Activated naive CD8-positive, alpha-beta T cell treated with anti-CD3 and anti-CD28 coated beads for 36 hours (primary cell): ENCODE results near the gene EFEMP1. TPM values are rescaled to one million over a fixed set of nuclear protein-coding genes. Genes with fewer than 3 reads are reported as not detected.

ENCODE experiments used
- DNase-seq: peaks from one replicate; pipeline ENCODE4 v3.0.0; 2021
- H3K27ac Mint-ChIP-seq: one replicate; pipeline ENCODE4 v1.8.0; 2022; ENCODE audit warnings: mild to moderate bottlenecking, moderate library complexity, mixed read lengths
- H3K27me3 Mint-ChIP-seq: one replicate; pipeline ENCODE4 v1.8.0; 2022; ENCODE audit warnings: mild to moderate bottlenecking, mixed read lengths
- H3K36me3 Mint-ChIP-seq: one replicate; pipeline ENCODE4 v1.8.0; 2021; ENCODE audit warnings: mild to moderate bottlenecking, mixed read lengths
- H3K4me1 Mint-ChIP-seq: one replicate; pipeline ENCODE4 v1.8.0; 2021; ENCODE audit warnings: mixed read lengths
- H3K4me3 Mint-ChIP-seq: one replicate; pipeline ENCODE4 v1.8.0; 2022; ENCODE audit warnings: mild to moderate bottlenecking, moderate library complexity, mixed read lengths
- H3K9me3 Mint-ChIP-seq: one replicate; pipeline ENCODE4 v1.8.0; 2022; ENCODE audit warnings: mixed read lengths
- total RNA-seq, 2 experiments: library from RNA; stranded (reverse); gene quantifications; one replicate each; pipeline ENCODE4 v1.2.3, GENCODE V29; 2021

The EFEMP1 gene
- total RNA-seq, 2 experiments from 2014 or later: not detected

DNA sequence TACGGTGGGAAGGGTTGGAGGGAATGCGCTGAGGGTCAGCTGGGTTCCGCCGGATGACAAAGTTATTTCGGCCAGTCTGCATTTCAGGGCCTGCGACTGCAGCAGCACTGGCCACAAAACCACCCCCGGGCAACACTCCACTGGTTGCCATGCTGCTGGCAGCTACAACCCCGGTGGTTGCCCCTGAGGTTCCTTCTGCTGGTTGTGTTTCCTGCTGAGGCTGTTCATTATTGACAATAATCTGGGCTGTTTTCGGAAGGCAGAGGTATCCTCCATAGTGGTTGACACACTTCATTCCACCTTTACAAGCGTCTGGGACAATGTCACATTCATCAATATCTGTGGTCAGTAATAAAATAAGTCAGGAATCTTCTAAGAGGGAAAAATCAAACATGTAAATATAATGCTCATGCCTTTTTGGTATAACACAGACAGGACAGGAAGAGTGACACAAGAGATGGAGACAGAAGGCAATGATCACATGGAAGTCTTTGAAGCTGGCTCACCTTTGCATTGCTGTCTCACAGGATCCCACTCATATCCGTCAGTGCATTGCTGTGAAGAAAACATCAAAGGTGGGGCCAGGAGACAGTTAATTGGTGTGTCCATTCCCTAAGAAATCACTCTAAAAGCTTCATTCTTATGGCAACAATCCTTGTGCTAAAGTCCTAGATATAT lies 5.7 kb downstream of the EFEMP1 start:
- Mint-ChIP-seq H3K4me1 (no peaks in the 10 kb centered on the region), H3K27me3 (peaks cover 20% of the 10 kb centered on the region), H3K4me3 (no peak overlapping the region), H3K36me3 (no peaks in the 10 kb centered on the region), H3K9me3 (no peaks in the 10 kb centered on the region), H3K27ac (no peak overlapping the region)
- DNase-seq: no peak

- Mint-ChIP-seq H3K36me3 (no peaks in the 10 kb centered on the region), H3K4me1 (no peaks in the 10 kb centered on the region), H3K27ac (no peak overlapping the region), H3K27me3 (peaks cover 13% of the 10 kb centered on the region), H3K9me3 (no peaks in the 10 kb centered on the region), H3K4me3 (no peak overlapping the region)
- no peak for DNase-seq
Observed at GRCh38 chr2:55917117-55917516, 6.5 kb downstream of the EFEMP1 start.

GRCh38 chr2:55916473-55917049 lies 7.0 kb downstream of the EFEMP1 start:
- H3K27ac Mint-ChIP-seq: no peak overlapping the region
- H3K9me3 Mint-ChIP-seq: no peaks in the 10 kb centered on the region
- DNase-seq: no peak
- no peaks in the 10 kb centered on the region for H3K36me3 Mint-ChIP-seq
- no peaks in the 10 kb centered on the region for H3K4me1 Mint-ChIP-seq
- no peak overlapping the region for H3K4me3 Mint-ChIP-seq
- peaks cover 9% of the 10 kb centered on the region for H3K27me3 Mint-ChIP-seq

DNA sequence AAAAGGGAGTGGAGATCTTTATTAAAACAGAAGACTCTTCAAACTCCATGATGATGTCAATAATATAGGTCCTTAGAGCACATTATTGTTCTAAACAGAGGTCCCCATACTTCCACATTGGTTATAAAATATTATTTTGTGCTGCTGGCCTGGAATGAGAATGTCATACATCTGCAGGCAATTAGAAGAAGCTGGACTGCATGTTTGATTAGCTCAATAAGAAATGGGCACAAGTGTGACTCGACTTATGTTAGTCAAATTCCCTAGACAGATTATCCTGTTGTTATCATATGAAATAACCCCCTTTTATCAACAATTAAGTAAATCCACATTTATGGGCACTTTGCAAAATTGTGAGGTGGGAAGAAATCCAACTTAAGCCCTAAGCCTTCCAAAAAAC lies 8.8 kb downstream of the EFEMP1 start:
- no peak overlapping the region for H3K27ac Mint-ChIP-seq
- no peaks in the 10 kb centered on the region for H3K27me3 Mint-ChIP-seq
- no peak overlapping the region for H3K4me3 Mint-ChIP-seq
- H3K9me3 Mint-ChIP-seq: no peaks in the 10 kb centered on the region
- no peak for DNase-seq
- H3K4me1 Mint-ChIP-seq: no peaks in the 10 kb centered on the region
- no peaks in the 10 kb centered on the region for H3K36me3 Mint-ChIP-seq

DNA sequence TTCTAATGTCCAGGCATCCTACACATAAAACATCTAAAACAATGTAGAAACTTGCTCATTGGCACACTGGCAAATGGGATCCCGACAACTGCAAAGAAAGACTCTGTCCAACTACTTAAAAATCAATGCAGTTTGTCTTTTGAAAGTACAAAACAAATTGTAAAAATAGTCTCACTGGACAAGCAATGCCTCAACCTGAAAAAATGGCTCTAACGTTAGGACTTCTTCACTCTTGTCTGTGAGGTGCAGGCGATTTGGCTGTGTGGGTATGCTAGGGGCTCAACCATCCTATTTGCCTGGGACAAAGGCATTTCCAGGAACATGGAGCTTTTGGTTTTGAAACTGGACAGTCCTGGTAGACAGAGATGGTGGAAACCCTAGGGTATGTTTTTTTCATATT lies 10.7 kb downstream of the EFEMP1 start:
- Mint-ChIP-seq H3K27me3 (no peaks in the 10 kb centered on the region), H3K27ac (no peak overlapping the region), H3K9me3 (no peaks in the 10 kb centered on the region), H3K4me3 (no peak overlapping the region), H3K36me3 (no peaks in the 10 kb centered on the region), H3K4me1 (no peaks in the 10 kb centered on the region)
- DNase-seq: no peak

- Mint-ChIP-seq H3K4me1 (no peaks in the 10 kb centered on the region), H3K27ac (no peak overlapping the region), H3K4me3 (no peak overlapping the region), H3K9me3 (no peaks in the 10 kb centered on the region), H3K27me3 (peaks cover 3% of the 10 kb centered on the region), H3K36me3 (no peaks in the 10 kb centered on the region)
- DNase-seq: no peak
Observed at GRCh38 chr2:55910077-55910476, 13.5 kb downstream of the EFEMP1 start.

DNA sequence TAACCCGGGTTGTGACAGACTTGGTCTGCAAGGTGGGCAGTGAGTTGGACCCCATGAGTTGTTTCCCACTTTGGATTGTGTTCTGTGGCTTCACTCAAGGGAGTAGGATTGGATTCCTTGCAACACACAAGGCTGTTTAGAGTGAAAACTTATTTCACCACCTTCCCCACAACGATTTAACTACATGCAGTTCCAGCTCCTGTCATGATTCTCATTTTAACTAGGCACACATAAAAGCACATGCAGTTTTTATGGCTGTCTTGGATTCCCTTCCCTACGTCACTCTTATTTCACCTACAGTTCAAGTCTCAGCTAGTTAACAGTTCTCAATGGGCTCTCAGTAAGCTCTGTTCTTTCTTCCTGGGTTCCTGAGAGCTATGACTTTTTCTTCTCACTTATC lies 15.9 kb downstream of the EFEMP1 start:
- Mint-ChIP-seq H3K27ac (no peak overlapping the region), H3K27me3 (peaks cover 3% of the 10 kb centered on the region), H3K4me1 (no peaks in the 10 kb centered on the region), H3K9me3 (no peaks in the 10 kb centered on the region), H3K4me3 (no peak overlapping the region), H3K36me3 (no peaks in the 10 kb centered on the region)
- DNase-seq: no peak

- Mint-ChIP-seq H3K4me1 (no peaks in the 10 kb centered on the region), H3K27me3 (peaks cover 3% of the 10 kb centered on the region), H3K4me3 (no peak overlapping the region), H3K36me3 (no peaks in the 10 kb centered on the region), H3K27ac (no peak overlapping the region), H3K9me3 (no peaks in the 10 kb centered on the region)
- no peak for DNase-seq
Observed at GRCh38 chr2:55906993-55907392, 16.6 kb downstream of the EFEMP1 start.

GRCh38 chr2:55903727-55904126 lies 19.9 kb downstream of the EFEMP1 start:
- no peak for DNase-seq
- Mint-ChIP-seq H3K36me3 (no peaks in the 10 kb centered on the region), H3K4me1 (no peaks in the 10 kb centered on the region), H3K9me3 (no peaks in the 10 kb centered on the region), H3K4me3 (no peak overlapping the region), H3K27ac (no peak overlapping the region), H3K27me3 (peaks cover 3% of the 10 kb centered on the region)

GRCh38 chr2:55902971-55903370 lies 20.6 kb downstream of the EFEMP1 start:
- no peak overlapping the region for H3K4me3 Mint-ChIP-seq
- no peak overlapping the region for H3K27ac Mint-ChIP-seq
- no peaks in the 10 kb centered on the region for H3K9me3 Mint-ChIP-seq
- H3K4me1 Mint-ChIP-seq: no peaks in the 10 kb centered on the region
- peaks cover 3% of the 10 kb centered on the region for H3K27me3 Mint-ChIP-seq
- no peaks in the 10 kb centered on the region for H3K36me3 Mint-ChIP-seq
- no peak for DNase-seq

GRCh38 chr2:55902429-55902828 lies 21.2 kb downstream of the EFEMP1 start:
- Mint-ChIP-seq H3K9me3 (no peaks in the 10 kb centered on the region), H3K36me3 (no peaks in the 10 kb centered on the region), H3K27me3 (peaks cover 3% of the 10 kb centered on the region), H3K4me1 (no peaks in the 10 kb centered on the region), H3K4me3 (no peak overlapping the region), H3K27ac (no peak overlapping the region)
- no peak for DNase-seq

DNA sequence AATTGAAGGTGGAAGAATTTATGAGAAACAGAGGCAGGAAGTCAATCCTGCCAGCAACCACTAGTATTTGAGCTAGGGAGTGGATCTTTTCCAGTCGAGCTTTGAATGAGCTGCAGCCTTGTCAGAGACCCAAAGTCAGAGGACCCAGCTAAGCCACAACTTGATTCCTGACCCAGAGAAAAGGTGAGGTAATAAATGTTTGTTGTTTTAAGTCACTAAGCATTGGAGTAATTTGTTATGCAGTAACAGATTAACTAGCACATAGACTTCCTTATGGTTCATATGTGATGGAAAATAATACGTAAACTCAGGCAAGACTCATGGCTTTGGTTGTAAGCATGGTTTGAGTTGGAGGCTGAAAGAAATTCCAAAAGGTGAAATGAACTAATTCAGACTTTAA lies 21.6 kb downstream of the EFEMP1 start:
- no peak for DNase-seq
- Mint-ChIP-seq H3K27me3 (peaks cover 2% of the 10 kb centered on the region), H3K9me3 (no peaks in the 10 kb centered on the region), H3K36me3 (no peaks in the 10 kb centered on the region), H3K4me1 (no peaks in the 10 kb centered on the region), H3K27ac (no peak overlapping the region), H3K4me3 (no peak overlapping the region)

DNA sequence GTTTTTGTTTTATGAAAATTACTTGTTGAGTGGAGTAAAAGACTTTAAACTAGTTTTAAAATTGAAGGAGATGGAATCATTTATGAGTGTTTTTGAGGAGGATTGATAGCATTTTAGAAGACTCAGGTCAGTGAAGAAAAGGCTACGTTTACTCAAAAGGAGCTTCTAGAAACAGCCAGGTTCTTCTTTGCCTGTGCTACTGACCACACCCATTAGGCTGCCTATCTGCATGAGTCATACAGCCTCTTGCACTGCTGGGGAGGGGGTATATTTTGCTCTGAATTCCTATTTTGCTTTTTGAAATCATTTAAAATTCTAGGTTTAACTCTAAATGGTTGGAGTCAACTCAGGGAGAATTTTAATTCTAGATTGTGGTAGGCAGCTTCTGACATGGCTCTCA lies 22.3 kb downstream of the EFEMP1 start:
- Mint-ChIP-seq H3K27ac (no peak overlapping the region), H3K27me3 (no peaks in the 10 kb centered on the region), H3K4me3 (no peak overlapping the region), H3K4me1 (no peaks in the 10 kb centered on the region), H3K9me3 (no peaks in the 10 kb centered on the region), H3K36me3 (no peaks in the 10 kb centered on the region)
- DNase-seq: no peak

DNA sequence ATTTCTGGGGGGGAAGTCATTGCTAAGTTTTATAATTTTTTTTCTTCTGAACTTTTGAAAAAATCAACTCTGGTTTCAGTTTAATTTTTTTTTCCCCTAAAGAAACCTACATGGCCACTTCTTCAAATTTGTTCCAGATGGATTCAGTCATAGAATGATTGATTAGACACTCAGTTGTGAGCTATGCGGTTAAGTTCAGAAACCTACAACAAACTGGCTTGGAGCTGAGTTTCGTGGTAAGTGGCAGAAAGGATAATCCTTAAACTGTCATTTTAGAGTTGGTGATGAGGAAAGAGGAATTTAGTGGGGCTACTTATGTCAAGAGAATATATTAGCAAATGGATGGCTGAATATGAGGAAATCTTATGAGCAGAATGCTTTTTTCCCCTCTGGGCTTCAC lies 23.7 kb downstream of the EFEMP1 start:
- Mint-ChIP-seq H3K9me3 (no peaks in the 10 kb centered on the region), H3K4me3 (no peak overlapping the region), H3K4me1 (no peaks in the 10 kb centered on the region), H3K27ac (no peak overlapping the region), H3K27me3 (no peaks in the 10 kb centered on the region), H3K36me3 (no peaks in the 10 kb centered on the region)
- DNase-seq: no peak

DNA sequence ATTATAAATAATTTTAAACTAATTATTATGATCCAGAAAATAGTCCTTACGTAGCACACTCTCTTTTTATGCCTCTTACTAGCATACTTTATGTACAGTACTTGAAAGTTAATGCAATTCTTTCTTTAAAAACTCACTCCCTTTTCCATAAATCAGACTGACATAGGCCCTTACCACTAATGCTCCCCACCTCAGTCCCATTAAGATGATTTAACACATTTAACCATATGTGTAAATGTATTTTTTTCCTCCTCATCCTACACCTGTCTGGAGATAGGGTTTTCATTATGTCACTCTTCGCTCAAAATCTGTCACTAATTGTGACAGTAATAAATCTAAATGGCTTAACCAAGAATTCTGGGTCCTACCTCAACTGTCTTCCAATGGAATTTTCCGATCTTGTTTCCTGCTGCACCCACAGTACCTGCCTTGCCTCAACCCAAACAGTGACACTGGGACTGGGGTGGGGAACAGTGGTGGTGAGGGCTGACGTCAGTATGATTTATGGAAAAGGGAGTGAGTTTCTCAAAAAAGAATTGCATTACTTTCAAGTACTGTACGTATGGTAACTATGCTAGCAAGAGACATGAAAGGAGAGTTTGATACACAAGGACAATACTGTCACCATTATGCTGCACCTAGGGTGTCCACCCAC lies 25.1 kb downstream of the EFEMP1 start:
- no peaks in the 10 kb centered on the region for H3K4me1 Mint-ChIP-seq
- no peak overlapping the region for H3K4me3 Mint-ChIP-seq
- H3K9me3 Mint-ChIP-seq: no peaks in the 10 kb centered on the region
- no peak for DNase-seq
- no peaks in the 10 kb centered on the region for H3K36me3 Mint-ChIP-seq
- H3K27ac Mint-ChIP-seq: no peak overlapping the region
- no peaks in the 10 kb centered on the region for H3K27me3 Mint-ChIP-seq

GRCh38 chr2:55896633-55897032 lies 26.9 kb downstream of the EFEMP1 start:
- no peaks in the 10 kb centered on the region for H3K27me3 Mint-ChIP-seq
- H3K4me1 Mint-ChIP-seq: no peaks in the 10 kb centered on the region
- DNase-seq: no peak
- H3K9me3 Mint-ChIP-seq: no peaks in the 10 kb centered on the region
- no peaks in the 10 kb centered on the region for H3K36me3 Mint-ChIP-seq
- no peak overlapping the region for H3K4me3 Mint-ChIP-seq
- H3K27ac Mint-ChIP-seq: no peak overlapping the region
